Body of pancreas (tissue), 4 donors: ENCODE results near the gene CST6.

Experiments
- POLR2A ChIP-seq, 3 donors: fragments of 450-650 bp; IDR thresholded peaks; one replicate each; pipeline ENCODE4 v1.6.1; 2016; ENCODE audit warnings: antibody characterized with exemption in 3 of 3, mild to moderate bottlenecking in 2 of 3
- TF ChIP-seq, protein P1 (sequence below), 7 experiments: fragments of 450-650 bp in 4 of 7; fragments of 200-600 bp in 3 of 7; sonication (generic) in 3 of 7; IDR thresholded peaks; one replicate each; pipeline ENCODE4 v1.5.1; 2016 to 2019; ENCODE audit warnings: antibody characterized with exemption in 7 of 7

DNA sequence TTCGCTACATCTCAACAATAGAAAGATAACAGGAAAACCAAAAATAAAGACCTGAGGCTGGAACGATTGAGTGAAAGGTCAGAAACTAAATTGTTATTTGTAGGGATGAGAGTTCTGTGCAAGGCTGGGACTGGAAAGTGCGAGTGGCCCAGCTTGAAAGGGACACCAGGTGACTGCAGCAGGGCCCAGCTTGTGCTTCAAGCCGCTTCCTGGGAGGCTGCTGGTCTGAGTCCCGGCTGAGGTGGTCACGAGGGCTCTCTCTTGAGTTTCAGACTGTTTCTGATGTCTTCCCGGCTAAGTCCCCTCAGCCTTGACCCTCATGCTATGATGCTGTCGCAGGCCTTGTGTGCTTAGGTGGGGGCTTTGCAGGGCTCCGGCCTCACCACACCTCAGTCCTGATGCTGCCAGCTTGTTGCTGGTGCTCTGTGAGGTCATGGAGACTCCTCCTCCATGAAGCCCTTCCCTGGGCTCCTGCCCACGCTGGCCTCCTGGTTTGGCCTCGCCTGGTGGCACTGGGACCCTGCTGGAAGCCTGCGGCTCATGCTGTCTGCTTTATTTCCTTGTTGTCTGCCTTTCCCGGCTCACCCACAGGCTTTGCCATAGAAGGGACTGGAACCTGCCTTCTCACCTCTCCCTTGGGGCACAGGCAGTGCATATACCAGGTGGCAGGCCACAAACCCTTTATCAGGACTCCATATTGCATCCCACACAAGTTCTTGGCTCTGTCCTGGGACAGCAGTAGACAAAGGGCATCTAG lies 5.5 kb upstream of the CST6 start:
- TF ChIP-seq, protein P1, sequence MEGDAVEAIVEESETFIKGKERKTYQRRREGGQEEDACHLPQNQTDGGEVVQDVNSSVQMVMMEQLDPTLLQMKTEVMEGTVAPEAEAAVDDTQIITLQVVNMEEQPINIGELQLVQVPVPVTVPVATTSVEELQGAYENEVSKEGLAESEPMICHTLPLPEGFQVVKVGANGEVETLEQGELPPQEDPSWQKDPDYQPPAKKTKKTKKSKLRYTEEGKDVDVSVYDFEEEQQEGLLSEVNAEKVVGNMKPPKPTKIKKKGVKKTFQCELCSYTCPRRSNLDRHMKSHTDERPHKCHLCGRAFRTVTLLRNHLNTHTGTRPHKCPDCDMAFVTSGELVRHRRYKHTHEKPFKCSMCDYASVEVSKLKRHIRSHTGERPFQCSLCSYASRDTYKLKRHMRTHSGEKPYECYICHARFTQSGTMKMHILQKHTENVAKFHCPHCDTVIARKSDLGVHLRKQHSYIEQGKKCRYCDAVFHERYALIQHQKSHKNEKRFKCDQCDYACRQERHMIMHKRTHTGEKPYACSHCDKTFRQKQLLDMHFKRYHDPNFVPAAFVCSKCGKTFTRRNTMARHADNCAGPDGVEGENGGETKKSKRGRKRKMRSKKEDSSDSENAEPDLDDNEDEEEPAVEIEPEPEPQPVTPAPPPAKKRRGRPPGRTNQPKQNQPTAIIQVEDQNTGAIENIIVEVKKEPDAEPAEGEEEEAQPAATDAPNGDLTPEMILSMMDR (IDR thresholded peaks at IDR 0.05): no peak
- no peak for TF ChIP-seq POLR2A (IDR thresholded peaks at IDR 0.05)
